Thoracic aorta (tissue), 2 donors: ENCODE data around the gene TLE3. TPM values are rescaled to one million over a fixed set of nuclear protein-coding genes. Genes with fewer than 3 reads are reported as not detected.

Experiments
- ATAC-seq: fragments of 150-250 bp; one replicate; pipeline ENCODE4 v1.8.0; 2017; ENCODE audit warnings: low read depth; ENCODE audit not compliant: insufficient number of reproducible peaks, low FRiP score
- DNase-seq: peaks from one replicate; pipeline ENCODE4 v3.0.0-alpha.2; 2020; ENCODE audit warnings: low spot score
- H3K27ac ChIP-seq, 2 donors: fragments of 200-600 bp; sonication (generic); 1 replicate in 1 of 2; 2 replicates in 1 of 2; pipeline ENCODE4 v1.5.1; 2016; ENCODE audit warnings: mild to moderate bottlenecking in 2 of 2, moderate library complexity in 2 of 2
- H3K27me3 ChIP-seq: fragments of 200-600 bp; sonication (generic); replicated peaks from 2 replicates; pipeline ENCODE4 v1.6.0; 2016; ENCODE audit warnings: mild to moderate bottlenecking; ENCODE audit not compliant: insufficient read depth
- H3K36me3 ChIP-seq: fragments of 200-600 bp; sonication (generic); one replicate; pipeline ENCODE4 v1.5.1; 2016
- H3K4me1 ChIP-seq, 2 donors: fragments of 200-600 bp; sonication (generic); 1 replicate in 1 of 2; 2 replicates in 1 of 2; pipeline versions ENCODE4 v1.5.1 to v1.6.0; 2016; ENCODE audit warnings: low read depth in 2 of 2, mild to moderate bottlenecking in 1 of 2; ENCODE audit not compliant: control insufficient read depth in 1 of 2
- H3K4me3 ChIP-seq: fragments of 200-600 bp; sonication (generic); 2 replicates; pipeline ENCODE4 v1.5.1; 2016; ENCODE audit warnings: mild to moderate bottlenecking
- H3K9me3 ChIP-seq: fragments of 200-600 bp; sonication (generic); 2 replicates; pipeline ENCODE4 v1.5.1; 2016
- CTCF ChIP-seq: fragments of 200-600 bp; sonication (generic); IDR thresholded peaks from one replicate; pipeline ENCODE4 v1.5.1; 2019; ENCODE audit warnings: antibody characterized with exemption
- total RNA-seq, 2 donors: library from RNA; depleted of rRNA; stranded (reverse); fragments of >200 nt; gene quantifications; one replicate each; pipeline versions ENCODE4 v1.1.0 to v1.2.3, GENCODE V29; 2016

The TLE3 gene
- total RNA-seq, 2 donors from 2014 or later = 78.3 to 124 TPM

DNA sequence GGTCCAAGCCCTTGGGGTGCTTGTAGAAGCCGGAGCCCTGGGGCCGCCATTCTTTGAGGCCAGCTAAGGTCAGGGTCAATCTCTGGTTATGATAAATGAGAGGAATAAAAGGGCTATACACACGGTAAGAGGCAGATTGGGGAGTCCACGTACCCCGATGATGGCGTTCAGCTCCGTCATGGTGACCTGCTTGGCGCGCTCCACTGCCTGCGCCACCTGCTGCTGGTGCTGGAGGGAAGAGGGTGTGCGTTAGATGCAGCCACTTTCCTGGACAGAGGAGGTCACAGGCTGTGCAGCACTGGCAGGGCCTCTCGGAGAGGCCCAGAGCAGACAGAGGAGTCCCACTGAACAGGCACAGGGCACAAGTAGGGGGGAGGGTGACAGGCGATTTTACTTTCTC lies 23.3 kb downstream of the TLE3 start:
- no peak overlapping the region for H3K4me3 ChIP-seq
- peaks cover 2 to 20% of the 10 kb centered on the region in 2 donors for H3K4me1 ChIP-seq
- no peak for TF ChIP-seq CTCF
- no peak for ATAC-seq
- peaks cover 58% of the 10 kb centered on the region for H3K36me3 ChIP-seq
- DNase-seq = no peak
- no peaks in the 10 kb centered on the region for H3K27me3 ChIP-seq
- H3K9me3 ChIP-seq = no peaks in the 10 kb centered on the region
- H3K27ac ChIP-seq = no peak overlapping the region

- peaks cover 67% of the 10 kb centered on the region for H3K36me3 ChIP-seq
- DNase-seq (no peak), ATAC-seq (no peak)
- peaks cover 0 to 6% of the 10 kb centered on the region in 2 donors for H3K4me1 ChIP-seq
- no peaks in the 10 kb centered on the region for H3K27me3 ChIP-seq
- no peaks in the 10 kb centered on the region for H3K9me3 ChIP-seq
- H3K27ac ChIP-seq = no peak overlapping the region
- TF ChIP-seq CTCF = no peak
- no peak overlapping the region for H3K4me3 ChIP-seq
These were observed 25.2 kb downstream of the TLE3 start for GRCh38 chr15:70072479-70072878.

DNA sequence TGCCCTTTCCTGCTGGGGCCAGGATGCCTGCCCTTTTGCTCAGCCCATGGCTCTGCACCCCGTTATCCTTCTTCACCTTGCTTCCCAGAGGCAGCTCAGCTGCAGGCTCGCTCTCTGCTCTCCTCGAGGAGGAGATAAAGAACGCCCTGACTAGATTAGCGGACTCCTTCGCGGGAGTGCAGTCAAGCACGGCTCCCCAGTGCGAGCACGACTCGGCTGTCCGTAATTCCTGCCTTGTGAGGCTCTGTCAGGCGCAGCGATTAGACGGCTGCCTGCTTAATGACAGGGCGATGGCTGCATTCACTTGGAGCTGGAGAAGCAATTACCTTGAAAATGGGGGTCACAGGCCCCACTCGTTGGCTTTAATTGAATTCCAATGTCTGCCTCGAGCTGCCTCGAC lies 25.9 kb downstream of the TLE3 start:
- H3K4me1 ChIP-seq = no peaks in the 10 kb centered on the region
- no peak for ATAC-seq
- DNase-seq = no peak
- no peak for TF ChIP-seq CTCF
- H3K9me3 ChIP-seq = no peaks in the 10 kb centered on the region
- H3K36me3 ChIP-seq = peaks cover 67% of the 10 kb centered on the region
- H3K27ac ChIP-seq = no peak overlapping the region
- H3K4me3 ChIP-seq = no peak overlapping the region
- no peaks in the 10 kb centered on the region for H3K27me3 ChIP-seq

DNA sequence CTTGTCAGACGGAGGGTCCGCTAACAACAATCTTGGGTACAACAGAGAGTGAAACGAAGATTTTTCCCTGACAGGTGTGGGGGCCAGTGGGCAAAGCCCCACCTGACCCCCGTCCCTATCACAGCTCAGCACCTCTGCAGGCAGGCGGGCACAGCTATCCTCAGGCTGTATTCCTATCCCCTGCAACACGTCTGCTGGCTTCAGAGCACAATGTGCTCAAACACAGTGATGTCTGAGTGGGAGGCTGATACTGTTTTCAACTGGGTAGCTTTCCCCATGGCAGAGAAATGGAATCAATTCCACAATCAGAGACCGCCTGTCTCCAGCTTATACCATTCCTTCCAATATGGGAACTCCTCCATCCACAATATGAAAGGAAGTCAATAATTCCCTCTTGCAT lies 28.0 kb downstream of the TLE3 start:
- Histone ChIP-seq H3K27me3 (no peaks in the 10 kb centered on the region), H3K4me3 (no peak overlapping the region), H3K4me1 (peaks cover 3 to 8% of the 10 kb centered on the region in 2 donors), H3K27ac (no peak overlapping the region), H3K36me3 (peaks cover 63% of the 10 kb centered on the region), H3K9me3 (no peaks in the 10 kb centered on the region)
- ATAC-seq (no peak), DNase-seq (no peak)
- TF ChIP-seq CTCF = no peak

DNA sequence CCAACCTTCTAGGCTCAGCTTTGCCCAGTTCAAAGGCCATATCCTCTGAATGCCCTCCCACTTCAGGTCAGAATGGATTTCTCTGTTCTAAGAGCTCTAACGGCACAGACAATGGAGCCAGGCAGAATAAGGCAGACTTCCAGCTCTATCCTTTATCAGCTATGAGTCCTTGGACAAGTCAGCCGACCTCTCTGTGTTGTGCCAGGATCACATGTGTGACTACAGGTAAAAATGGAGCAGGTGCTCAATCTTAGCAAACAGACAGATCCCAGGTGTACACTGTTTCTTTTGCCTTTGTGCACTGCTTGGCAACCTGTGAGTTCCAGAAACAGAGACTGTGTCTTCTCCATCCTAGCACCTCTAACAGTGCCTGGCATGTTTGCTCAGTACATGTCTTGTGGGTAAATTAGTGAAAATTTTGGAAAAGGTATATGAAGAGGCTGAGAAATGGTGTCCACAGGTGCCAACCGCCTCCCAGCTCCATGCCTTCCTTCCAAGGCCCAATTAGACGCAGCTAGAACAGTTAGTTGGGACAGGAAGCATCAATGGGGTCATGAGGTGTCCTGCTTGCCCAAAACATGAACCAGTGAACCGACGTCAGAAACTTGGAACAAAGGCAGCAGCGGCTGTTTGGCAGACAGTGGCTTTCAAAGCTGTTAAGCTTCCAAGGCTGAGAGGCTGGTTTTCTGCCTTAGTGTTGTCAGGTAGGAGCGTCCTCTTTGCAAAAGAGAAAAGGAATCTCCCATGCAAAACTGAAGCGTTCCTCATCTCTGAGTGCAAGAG lies 28.7 kb downstream of the TLE3 start:
- TF ChIP-seq CTCF = no peak
- Histone ChIP-seq H3K4me1 (peaks cover 3 to 8% of the 10 kb centered on the region in 2 donors), H3K9me3 (no peaks in the 10 kb centered on the region), H3K4me3 (no peak overlapping the region), H3K27me3 (no peaks in the 10 kb centered on the region), H3K27ac (no peak overlapping the region), H3K36me3 (peaks cover 56% of the 10 kb centered on the region)
- ATAC-seq (no peak), DNase-seq (no peak)
